K562 (cell line): Measurements from ENCODE around the gene SFSWAP.

Source experiments
- CTCF ChIP-seq, 3 experiments: IDR thresholded peaks in 2 of 3; conservative IDR thresholded peaks in 1 of 3; 2 replicates each; pipeline ENCODE4 v1.5.1; 2011 to 2012; ENCODE audit warnings: low read length in 3 of 3, mild to moderate bottlenecking in 3 of 3, control low read depth in 2 of 3, improper control_type of control experiment in 1 of 3, inconsistent platforms in 1 of 3, low read depth in 1 of 3, mixed read lengths in 1 of 3, moderate library complexity in 1 of 3; ENCODE audit not compliant: insufficient read depth in 2 of 3
- EP400 ChIP-seq: fragments of 450-650 bp; IDR thresholded peaks from 2 replicates; pipeline ENCODE4 v1.6.1; 2017; ENCODE audit warnings: antibody characterized with exemption, mild to moderate bottlenecking, moderate library complexity
- EZH2 ChIP-seq: IDR thresholded peaks from 2 replicates; pipeline ENCODE4 v1.6.1; 2012; ENCODE audit warnings: low read depth, mild to moderate bottlenecking, inconsistent platforms, low read length, borderline replicate concordance
- GABPA ChIP-seq: fragments of 200-800 bp; sonication (Bioruptor generic); conservative IDR thresholded peaks from 2 replicates; pipeline ENCODE4 v1.6.1; 2016; ENCODE audit warnings: low read depth, missing genetic modification characterization, missing compliant biosample characterization
- MYBL2 ChIP-seq, 2 experiments: fragments of 450-650 bp in 1 of 2; sonication (generic) in 1 of 2; formaldehyde crosslinking in 1 of 2; IDR thresholded peaks; 2 replicates each; pipeline versions ENCODE4 v1.6.1 to v1.8.1; 2017 to 2022; ENCODE audit warnings: borderline replicate concordance in 1 of 2, inconsistent platforms in 1 of 2, low read depth in 1 of 2, mild to moderate bottlenecking in 1 of 2, missing genetic modification reagents in 1 of 2, moderate library complexity in 1 of 2
- POLR2A ChIP-seq: fragments of 450-650 bp; conservative IDR thresholded peaks from 2 replicates; pipeline ENCODE4 v1.6.1; 2016
- POLR2AphosphoS5 ChIP-seq: IDR thresholded peaks from 2 replicates; pipeline ENCODE4 v1.6.1; 2011; ENCODE audit warnings: mild to moderate bottlenecking, low read depth, low read length, moderate library complexity; ENCODE audit not compliant: control insufficient read depth, insufficient read depth
- SMARCC2 ChIP-seq: fragments of 450-650 bp; IDR thresholded peaks from 2 replicates; pipeline ENCODE4 v1.6.1; 2017; ENCODE audit warnings: antibody characterized with exemption, moderate library complexity, mild to moderate bottlenecking, low read depth
- SRSF7 ChIP-seq: fragments of 200-400 bp; formaldehyde crosslinking; optimal IDR thresholded peaks from 2 replicates; pipeline ENCODE3; 2017; ENCODE audit warnings: mild to moderate bottlenecking, low read depth, low read length
- ZFX ChIP-seq: sonication (generic); formaldehyde crosslinking; IDR thresholded peaks from 2 replicates; pipeline ENCODE4 v1.8.0; 2022; ENCODE audit warnings: mild to moderate bottlenecking, missing genetic modification reagents, moderate library complexity

GRCh38 chr12:131737150-131737827 is 26.4 kb downstream of the SFSWAP start:
- TF ChIP-seq SRSF7: no peak
- TF ChIP-seq POLR2A: no peak
- TF ChIP-seq CTCF (IDR thresholded peaks at IDR 0.05 in 2 of 3, conservative IDR thresholded peaks at IDR 0.05 in 1 of 3; ENCODE audit: insufficient read depth in 2 of 3, low read depth in 1 of 3, low read length in 3 of 3): no peak
- TF ChIP-seq ZFX (CRISPR knock-in tag): no peak
- no peak for TF ChIP-seq POLR2AphosphoS5
- no peak for TF ChIP-seq MYBL2 (IDR thresholded peaks at IDR 0.05; ENCODE audit: low read depth)
- TF ChIP-seq MYBL2 (CRISPR knock-in tag; IDR thresholded peaks at IDR 0.05; ENCODE audit: borderline replicate concordance): no peak
- TF ChIP-seq EP400: no peak
- TF ChIP-seq SMARCC2: no peak
- TF ChIP-seq EZH2: no peak
- no peak for TF ChIP-seq GABPA (tag)
